Tibial nerve (tissue), 4 donors: ENCODE data around the gene ALDH1A3.

Source experiments
- EP300 ChIP-seq, 2 donors: sonication (generic); formaldehyde crosslinking; IDR thresholded peaks; one replicate each; pipeline ENCODE4 v1.6.1; 2017; ENCODE audit warnings: antibody characterized with exemption in 2 of 2, mild to moderate bottlenecking in 1 of 2
- POLR2A ChIP-seq, 2 donors: fragments of 450-650 bp; IDR thresholded peaks; one replicate each; pipeline ENCODE4 v1.6.1; 2017; ENCODE audit warnings: antibody characterized with exemption in 2 of 2, mild to moderate bottlenecking in 2 of 2, moderate library complexity in 2 of 2
- TF ChIP-seq, protein P1 (sequence below), 5 experiments: fragments of 200-600 bp in 3 of 5; fragments of 450-650 bp in 2 of 5; sonication (generic) in 3 of 5; IDR thresholded peaks; one replicate each; pipeline ENCODE4 v1.5.1; 2016 to 2019; ENCODE audit warnings: antibody characterized with exemption in 5 of 5, mild to moderate bottlenecking in 3 of 5, moderate library complexity in 2 of 5

DNA sequence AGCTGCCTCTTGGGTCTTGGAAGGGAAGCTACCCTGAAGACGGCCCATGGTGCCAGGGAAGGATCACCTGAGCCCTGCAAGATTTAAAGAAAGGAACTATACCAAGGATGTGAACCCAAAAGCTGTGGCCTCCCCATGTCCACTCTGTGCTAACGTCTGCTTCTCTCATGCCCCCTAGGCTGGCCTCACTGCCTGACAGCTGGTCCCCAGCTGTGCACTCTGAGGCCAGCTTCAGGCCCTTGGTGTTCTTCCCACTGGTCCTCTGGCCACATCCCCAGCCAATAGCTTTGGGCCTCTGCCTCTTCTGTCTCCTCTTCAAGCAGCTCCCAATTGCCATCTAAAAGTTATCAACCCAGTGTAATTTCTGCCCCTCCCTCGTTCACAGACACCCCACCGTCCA lies 34.3 kb downstream of the ALDH1A3 start:
- TF ChIP-seq, protein P1, sequence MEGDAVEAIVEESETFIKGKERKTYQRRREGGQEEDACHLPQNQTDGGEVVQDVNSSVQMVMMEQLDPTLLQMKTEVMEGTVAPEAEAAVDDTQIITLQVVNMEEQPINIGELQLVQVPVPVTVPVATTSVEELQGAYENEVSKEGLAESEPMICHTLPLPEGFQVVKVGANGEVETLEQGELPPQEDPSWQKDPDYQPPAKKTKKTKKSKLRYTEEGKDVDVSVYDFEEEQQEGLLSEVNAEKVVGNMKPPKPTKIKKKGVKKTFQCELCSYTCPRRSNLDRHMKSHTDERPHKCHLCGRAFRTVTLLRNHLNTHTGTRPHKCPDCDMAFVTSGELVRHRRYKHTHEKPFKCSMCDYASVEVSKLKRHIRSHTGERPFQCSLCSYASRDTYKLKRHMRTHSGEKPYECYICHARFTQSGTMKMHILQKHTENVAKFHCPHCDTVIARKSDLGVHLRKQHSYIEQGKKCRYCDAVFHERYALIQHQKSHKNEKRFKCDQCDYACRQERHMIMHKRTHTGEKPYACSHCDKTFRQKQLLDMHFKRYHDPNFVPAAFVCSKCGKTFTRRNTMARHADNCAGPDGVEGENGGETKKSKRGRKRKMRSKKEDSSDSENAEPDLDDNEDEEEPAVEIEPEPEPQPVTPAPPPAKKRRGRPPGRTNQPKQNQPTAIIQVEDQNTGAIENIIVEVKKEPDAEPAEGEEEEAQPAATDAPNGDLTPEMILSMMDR (IDR thresholded peaks at IDR 0.05): no peak
- no peak for TF ChIP-seq EP300 (IDR thresholded peaks at IDR 0.05)
- TF ChIP-seq POLR2A (IDR thresholded peaks at IDR 0.05): no peak
